ENCODE results near the gene LRRC18.

DNA sequence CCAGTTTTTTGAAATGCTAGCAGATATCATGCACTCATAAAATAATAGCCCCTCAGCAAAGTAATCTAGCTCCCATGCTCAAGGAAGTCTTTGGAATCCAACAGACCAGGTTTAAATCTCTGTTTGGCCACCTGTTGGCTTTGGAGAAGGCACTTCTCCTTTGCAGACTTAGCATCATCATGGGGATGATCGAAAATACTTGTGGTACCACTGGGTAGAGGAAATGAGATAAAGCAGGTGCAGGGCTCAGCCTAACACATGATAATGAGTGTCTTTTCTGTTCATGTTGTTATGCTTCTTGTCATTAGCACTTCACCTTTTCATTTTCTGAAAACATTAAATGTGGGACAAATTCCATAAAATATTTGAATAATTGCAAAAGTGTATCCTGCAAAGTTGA, 67.4 kb downstream of the LRRC18 start:
- TF ChIP-seq, protein P1, sequence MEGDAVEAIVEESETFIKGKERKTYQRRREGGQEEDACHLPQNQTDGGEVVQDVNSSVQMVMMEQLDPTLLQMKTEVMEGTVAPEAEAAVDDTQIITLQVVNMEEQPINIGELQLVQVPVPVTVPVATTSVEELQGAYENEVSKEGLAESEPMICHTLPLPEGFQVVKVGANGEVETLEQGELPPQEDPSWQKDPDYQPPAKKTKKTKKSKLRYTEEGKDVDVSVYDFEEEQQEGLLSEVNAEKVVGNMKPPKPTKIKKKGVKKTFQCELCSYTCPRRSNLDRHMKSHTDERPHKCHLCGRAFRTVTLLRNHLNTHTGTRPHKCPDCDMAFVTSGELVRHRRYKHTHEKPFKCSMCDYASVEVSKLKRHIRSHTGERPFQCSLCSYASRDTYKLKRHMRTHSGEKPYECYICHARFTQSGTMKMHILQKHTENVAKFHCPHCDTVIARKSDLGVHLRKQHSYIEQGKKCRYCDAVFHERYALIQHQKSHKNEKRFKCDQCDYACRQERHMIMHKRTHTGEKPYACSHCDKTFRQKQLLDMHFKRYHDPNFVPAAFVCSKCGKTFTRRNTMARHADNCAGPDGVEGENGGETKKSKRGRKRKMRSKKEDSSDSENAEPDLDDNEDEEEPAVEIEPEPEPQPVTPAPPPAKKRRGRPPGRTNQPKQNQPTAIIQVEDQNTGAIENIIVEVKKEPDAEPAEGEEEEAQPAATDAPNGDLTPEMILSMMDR (IDR thresholded peaks at IDR 0.05): no peak
- no peak for TF ChIP-seq POLR2A (IDR thresholded peaks at IDR 0.05)

Data from uterus (tissue), 2 donors.